Activated B cell treated with CpG ODN at 0.5 μM for 24 hours (primary cell): Measurements from ENCODE around the gene DNAH1. TPM values are rescaled to one million over a fixed set of nuclear protein-coding genes. Genes with fewer than 3 reads are reported as not detected.
A peak's percentile ranks its signal among the peaks of the same experiment; 100 is the strongest.

Source experiments
- ATAC-seq: fragments of 200-7000 bp; cut with Tn5 transposase; one replicate; pipeline ENCODE4 v1.10.0; 2021; ENCODE audit warnings: low read depth, mild to moderate bottlenecking, moderate library complexity
- CTCF ChIA-PET: fragments of 350-600 bp; sonication (Branson Sonifier 250); formaldehyde crosslinking; loops from one replicate; lab custom pipeline; 2021; ENCODE audit warnings: antibody characterized with exemption; lab: Charles Lee
- POLR2A ChIA-PET: fragments of 350-600 bp; sonication (Branson Sonifier 250); formaldehyde crosslinking; loops from one replicate; lab custom pipeline; 2021; ENCODE audit warnings: antibody characterized with exemption; lab: Charles Lee
- DNase-seq: peaks from one replicate; pipeline ENCODE4 v3.0.0; 2022
- H3K27ac Mint-ChIP-seq: one replicate; pipeline ENCODE4 v1.8.0; 2020; ENCODE audit warnings: mixed read lengths
- H3K27me3 Mint-ChIP-seq: one replicate; pipeline ENCODE4 v1.8.0; 2021; ENCODE audit warnings: mixed read lengths
- H3K36me3 Mint-ChIP-seq: one replicate; pipeline ENCODE4 v1.8.0; 2021; ENCODE audit warnings: low read depth, mixed read lengths
- H3K4me1 Mint-ChIP-seq: one replicate; pipeline ENCODE4 v1.8.0; 2021; ENCODE audit warnings: mixed read lengths
- H3K4me3 Mint-ChIP-seq: one replicate; pipeline ENCODE4 v1.8.0; 2020; ENCODE audit warnings: mild to moderate bottlenecking, mixed read lengths
- H3K9me3 Mint-ChIP-seq: one replicate; pipeline ENCODE4 v1.8.0; 2020; ENCODE audit warnings: mixed read lengths
- CTCF ChIP-seq: fragments of 200-600 bp; IDR thresholded peaks from one replicate; pipeline ENCODE4 v1.8.0; 2022; ENCODE audit warnings: antibody characterized with exemption, mild to moderate bottlenecking
- intact Hi-C: fragments of 100-400 bp; cut with micrococcal nuclease; formaldehyde crosslinking; loops from one replicate; pipeline ENCODE4 v1.15.1; 2024
- total RNA-seq: library from RNA; stranded (reverse); gene quantifications from 2 replicates; pipeline ENCODE4 v1.2.3, GENCODE V29; 2022

Gene DNAH1
- total RNA-seq, 1 donor from 2014 or later: 25.8 TPM

- Mint-ChIP-seq H3K4me3 (peak overlapping the region; percentile 99), H3K4me1 (peaks cover 33% of the 10 kb centered on the region), H3K9me3 (no peaks in the 10 kb centered on the region), H3K36me3 (peaks cover 17% of the 10 kb centered on the region), H3K27ac (peak overlapping the region; percentile 100), H3K27me3 (no peaks in the 10 kb centered on the region)
- no peak for DNase-seq
- POLR2A ChIA-PET: interaction anchor here (0.6 to 4.1 kb wide), 11 partner anchors 9 to 356 kb away, joined by 3 to 107 read pairs (median 9); partner anchors contain the start of genes PPM1M, TLR9, TWF2 and WDR82
- ATAC-seq: no peak
- no peak for TF ChIP-seq CTCF
- CTCF ChIA-PET: interaction anchor here (1.4 to 15.8 kb wide), 3 partner anchors 15 to 55 kb away, joined by 4 to 248 read pairs (median 14); no protein-coding TSS in a partner anchor
- intact Hi-C loops: loop anchor here (1.0 to 5.0 kb wide), 3 partner anchors 8 to 401 kb away; partner anchors contain the start of genes GNL3, PBRM1 and WDR82
Observed at GRCh38 chr3:52286777-52287110, 29.4 kb upstream of the DNAH1 start.

GRCh38 chr3:52288674-52289073 lies 27.4 kb upstream of the DNAH1 start:
- TF ChIP-seq CTCF: no peak
- DNase-seq (no peak), ATAC-seq (no peak)
- Mint-ChIP-seq H3K36me3 (peaks cover 28% of the 10 kb centered on the region), H3K4me1 (peaks cover 28% of the 10 kb centered on the region), H3K27me3 (no peaks in the 10 kb centered on the region), H3K4me3 (peak overlapping the region; percentile 99), H3K9me3 (no peaks in the 10 kb centered on the region), H3K27ac (peak overlapping the region; percentile 100)
- intact Hi-C loops: loop anchor here (1.0 to 5.0 kb wide), 4 partner anchors 25 to 399 kb away; partner anchors contain the start of genes GNL3, PBRM1 and TLR9
- POLR2A ChIA-PET: interaction anchor here (0.6 to 4.1 kb wide), 18 partner anchors 11 to 293 kb away, joined by 3 to 107 read pairs (median 6); partner anchors contain the start of genes RPL29, TLR9, TWF2 and UQCC5
- CTCF ChIA-PET: interaction anchor here (1.4 to 15.8 kb wide), 6 partner anchors 11 to 158 kb away, joined by 4 to 248 read pairs (median 16); partner anchors contain the start of gene TLR9

GRCh38 chr3:52289338-52289746 lies 26.8 kb upstream of the DNAH1 start:
- POLR2A ChIA-PET: interaction anchor here (0.8 to 4.1 kb wide), 10 partner anchors 11 to 247 kb away, joined by 3 to 107 read pairs (median 7); partner anchors contain the start of genes TLR9, TWF2, UQCC5 and WDR82
- Mint-ChIP-seq H3K4me1 (peaks cover 28% of the 10 kb centered on the region), H3K4me3 (peak overlapping the region; percentile 99), H3K27me3 (no peaks in the 10 kb centered on the region), H3K27ac (no peak overlapping the region), H3K36me3 (peaks cover 30% of the 10 kb centered on the region), H3K9me3 (no peaks in the 10 kb centered on the region)
- DNase-seq (no peak), ATAC-seq (no peak)
- TF ChIP-seq CTCF: no peak
- CTCF ChIA-PET: interaction anchor here (1.0 to 15.8 kb wide), 5 partner anchors 12 to 70 kb away, joined by 3 to 248 read pairs (median 19); partner anchors contain the start of gene TLR9
- intact Hi-C loops: loop anchor here (5.0 kb wide), 1 partner anchor 398 kb away; the partner anchor contains the start of genes GNL3 and PBRM1

GRCh38 chr3:52289747-52290595 lies 26.1 kb upstream of the DNAH1 start:
- H3K4me3 Mint-ChIP-seq: peak overlapping the region; percentile 99
- H3K27me3 Mint-ChIP-seq: no peaks in the 10 kb centered on the region
- DNase-seq: no peak
- CTCF ChIA-PET: interaction anchor here (1.0 to 15.8 kb wide), 7 partner anchors 10 to 70 kb away, joined by 3 to 248 read pairs (median 5); partner anchors contain the start of gene TLR9
- peaks cover 28% of the 10 kb centered on the region for H3K4me1 Mint-ChIP-seq
- no peak for TF ChIP-seq CTCF
- no peaks in the 10 kb centered on the region for H3K9me3 Mint-ChIP-seq
- peaks cover 34% of the 10 kb centered on the region for H3K36me3 Mint-ChIP-seq
- no peak overlapping the region for H3K27ac Mint-ChIP-seq
- intact Hi-C loops: loop anchor here (5.0 kb wide), 1 partner anchor 397 kb away; the partner anchor contains the start of genes GNL3 and PBRM1
- ATAC-seq: no peak
- POLR2A ChIA-PET: interaction anchor here (1.0 to 4.1 kb wide), 4 partner anchors 12 to 65 kb away, joined by 3 to 107 read pairs (median 40); partner anchors contain the start of genes TLR9 and WDR82
